Hepatocyte (in vitro differentiated cells): Measurements from ENCODE around the gene SPTAN1.

Source experiments
- EZH2 ChIP-seq: fragments of 200-600 bp; sonication (generic); IDR thresholded peaks from 2 replicates; pipeline ENCODE4 v1.6.1; 2016; ENCODE audit warnings: antibody characterized with exemption, mild to moderate bottlenecking, borderline replicate concordance
- EZH2phosphoT487 ChIP-seq: fragments of 200-600 bp; sonication (generic); IDR thresholded peaks from one replicate; pipeline ENCODE4 v1.6.1; 2018; ENCODE audit warnings: antibody characterized with exemption, mild to moderate bottlenecking, low read depth, moderate library complexity; ENCODE audit not compliant: unreplicated experiment, severe bottlenecking
- TF ChIP-seq, protein P1 (sequence below): fragments of 200-600 bp; sonication (generic); IDR thresholded peaks from 2 replicates; pipeline ENCODE4 v1.5.1; 2016; ENCODE audit warnings: antibody characterized with exemption, mild to moderate bottlenecking; ENCODE audit not compliant: poor library complexity

DNA sequence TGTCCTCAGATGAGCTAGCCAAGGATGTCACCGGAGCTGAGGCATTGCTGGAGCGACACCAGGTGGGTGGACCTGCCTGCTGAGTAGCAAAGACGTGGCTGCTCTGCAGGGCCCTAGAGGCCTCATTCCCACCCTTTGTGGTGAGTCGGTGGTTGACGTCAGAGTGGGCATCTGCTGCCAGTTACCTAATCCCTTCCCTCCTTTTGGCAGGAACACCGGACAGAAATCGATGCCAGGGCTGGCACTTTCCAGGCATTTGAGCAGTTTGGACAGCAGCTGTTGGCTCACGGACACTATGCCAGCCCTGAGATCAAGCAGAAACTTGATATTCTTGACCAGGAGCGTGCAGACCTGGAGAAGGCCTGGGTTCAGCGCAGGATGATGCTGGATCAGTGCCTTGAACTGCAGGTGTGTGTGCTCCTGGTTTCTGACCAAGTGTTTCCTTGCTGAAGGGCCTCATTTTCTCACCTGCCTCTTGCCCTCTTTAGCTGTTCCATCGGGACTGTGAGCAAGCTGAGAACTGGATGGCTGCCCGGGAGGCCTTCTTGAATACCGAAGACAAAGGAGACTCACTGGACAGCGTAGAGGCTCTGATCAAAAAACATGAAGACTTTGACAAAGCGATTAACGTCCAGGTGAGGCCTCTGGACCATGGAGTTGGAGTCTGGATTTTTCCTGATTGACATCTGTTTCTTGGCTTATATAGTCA is 55.4 kb downstream of the SPTAN1 start:
- TF ChIP-seq EZH2 (no peak), EZH2phosphoT487 (no peak)
- TF ChIP-seq, protein P1, sequence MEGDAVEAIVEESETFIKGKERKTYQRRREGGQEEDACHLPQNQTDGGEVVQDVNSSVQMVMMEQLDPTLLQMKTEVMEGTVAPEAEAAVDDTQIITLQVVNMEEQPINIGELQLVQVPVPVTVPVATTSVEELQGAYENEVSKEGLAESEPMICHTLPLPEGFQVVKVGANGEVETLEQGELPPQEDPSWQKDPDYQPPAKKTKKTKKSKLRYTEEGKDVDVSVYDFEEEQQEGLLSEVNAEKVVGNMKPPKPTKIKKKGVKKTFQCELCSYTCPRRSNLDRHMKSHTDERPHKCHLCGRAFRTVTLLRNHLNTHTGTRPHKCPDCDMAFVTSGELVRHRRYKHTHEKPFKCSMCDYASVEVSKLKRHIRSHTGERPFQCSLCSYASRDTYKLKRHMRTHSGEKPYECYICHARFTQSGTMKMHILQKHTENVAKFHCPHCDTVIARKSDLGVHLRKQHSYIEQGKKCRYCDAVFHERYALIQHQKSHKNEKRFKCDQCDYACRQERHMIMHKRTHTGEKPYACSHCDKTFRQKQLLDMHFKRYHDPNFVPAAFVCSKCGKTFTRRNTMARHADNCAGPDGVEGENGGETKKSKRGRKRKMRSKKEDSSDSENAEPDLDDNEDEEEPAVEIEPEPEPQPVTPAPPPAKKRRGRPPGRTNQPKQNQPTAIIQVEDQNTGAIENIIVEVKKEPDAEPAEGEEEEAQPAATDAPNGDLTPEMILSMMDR: no peak
